ENCODE measurements around the gene SHB.

GRCh38 chr9:37905776-37906175, 163.3 kb downstream of the SHB start:
- TF ChIP-seq CTCF (IDR thresholded peaks at IDR 0.05; ENCODE audit: low read length) (no peak), EZH2 (optimal IDR thresholded peaks at IDR 0.05; ENCODE audit: low read depth, low read length) (no peak)
